ENCODE measurements around the gene TMEM62. TPM values are rescaled to one million over a fixed set of nuclear protein-coding genes. Genes with fewer than 3 reads are reported as not detected.

TMEM62 gene
- total and polyA plus RNA-seq, 9 of the 15 experiments (the other 6 are each of a cell fraction or from before 2014, with no cell fraction given) = 4.4 to 16.6 (median 11.1) TPM

DNA sequence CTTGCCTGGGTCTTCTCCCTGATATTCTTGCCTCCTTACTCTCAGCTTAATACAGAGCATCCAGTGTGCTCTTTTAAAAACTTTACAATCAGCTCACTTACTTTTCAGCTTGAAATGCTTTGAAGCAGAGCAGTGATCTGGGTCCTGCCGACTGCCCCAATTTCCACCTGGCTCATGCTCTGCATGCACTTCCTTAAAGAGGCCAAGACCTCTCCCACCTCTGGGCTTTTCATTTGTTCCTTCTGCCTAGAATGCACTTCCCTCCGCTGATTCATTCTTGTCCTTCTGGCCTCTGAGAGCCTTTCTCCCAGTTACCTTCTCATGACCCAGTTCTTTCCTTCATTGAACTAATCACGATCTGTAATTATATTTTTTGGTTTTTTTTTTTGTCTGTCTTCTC lies 49.9 kb downstream of the TMEM62 start:
- CTCF ChIA-PET (ENCODE audit: low intra/inter-chr PET ratio) = no interaction called here
- H3K27ac ChIP-seq (ENCODE audit: extremely low read depth, low read depth, low read length) = 0 out of 3 replicates have a peak overlapping the region, but pooled peaks have one; percentile 10
- H3K79me2 ChIP-seq (ENCODE audit: control insufficient read depth, insufficient read depth, low read length) = peaks cover 18% of the 10 kb centered on the region
- H3K9me3 ChIP-seq (replicated peaks; ENCODE audit: control insufficient read depth, insufficient read depth, low read depth, low read length) = no peaks in the 10 kb centered on the region
- H3K4me2 ChIP-seq (ENCODE audit: insufficient read depth, low read length) = no peak overlapping the region
- WGBS (ENCODE audit: insufficient coverage, low coverage, missing lambda C conversion rate) = 48% methylated on average over 3 of the region's 3 CpGs
- intact Hi-C loops (cut with micrococcal nuclease) (loop anchor here (10.0 kb wide), 1 partner anchor 78 kb away; the partner anchor contains the start of gene UBR1), in situ Hi-C loops (cut with MboI) (no loop called here)
- no peaks in the 10 kb centered on the region for H4K20me1 ChIP-seq (replicated peaks; ENCODE audit: control insufficient read depth, insufficient read depth, low read length)
- no peak overlapping the region for H2AFZ ChIP-seq (ENCODE audit: low read depth, low read length)
- H3K4me1 ChIP-seq (replicated peaks in 1 of 2; ENCODE audit: control insufficient read depth in 2 of 2, insufficient read depth in 2 of 2, low read length in 2 of 2) = peaks cover 12 to 15% of the 10 kb centered on the region in 2 experiments
- ATAC-seq (no peak), DNase-seq (ENCODE audit: extremely low read depth in 1 of 4, low spot score in 3 of 4) (peak in 1 of 4 experiments; percentile 16), FAIRE-seq (no peak)
- peaks cover 3% of the 10 kb centered on the region for H3K9me1 ChIP-seq (ENCODE audit: control insufficient read depth, insufficient read depth, low read length)
- BruUV-seq (replicated peaks) = no TSS peak
- TF ChIP-seq SPI1 (IDR thresholded peaks at IDR 0.05; ENCODE audit: borderline replicate concordance, low read depth, low read length) (peak; percentile 70; the same call in 1 of the 2 replicates), CBX8 (IDR thresholded peaks at IDR 0.05; ENCODE audit: borderline replicate concordance, extremely low read depth, low read depth, low read length, poor library complexity, severe bottlenecking) (no peak)
- POLR2A ChIA-PET = interaction anchor here (0.6 to 1.3 kb wide), 4 partner anchors 11 to 187 kb away, joined by 3 to 5 read pairs (median 4); partner anchors contain the start of gene TGM5
- H3K36me3 ChIP-seq (ENCODE audit: control insufficient read depth, insufficient read depth, low read length) = peaks cover 37% of the 10 kb centered on the region
- H3K27me3 ChIP-seq (ENCODE audit: control insufficient read depth in 2 of 2, insufficient read depth in 2 of 2, low read length in 2 of 2) = no peaks in the 10 kb centered on the region
- H3K9ac ChIP-seq (ENCODE audit: insufficient read depth in 1 of 2, low read depth in 2 of 2, low read length in 2 of 2) = no peak overlapping the region
- H3K4me3 ChIP-seq = no peak overlapping the region

DNA sequence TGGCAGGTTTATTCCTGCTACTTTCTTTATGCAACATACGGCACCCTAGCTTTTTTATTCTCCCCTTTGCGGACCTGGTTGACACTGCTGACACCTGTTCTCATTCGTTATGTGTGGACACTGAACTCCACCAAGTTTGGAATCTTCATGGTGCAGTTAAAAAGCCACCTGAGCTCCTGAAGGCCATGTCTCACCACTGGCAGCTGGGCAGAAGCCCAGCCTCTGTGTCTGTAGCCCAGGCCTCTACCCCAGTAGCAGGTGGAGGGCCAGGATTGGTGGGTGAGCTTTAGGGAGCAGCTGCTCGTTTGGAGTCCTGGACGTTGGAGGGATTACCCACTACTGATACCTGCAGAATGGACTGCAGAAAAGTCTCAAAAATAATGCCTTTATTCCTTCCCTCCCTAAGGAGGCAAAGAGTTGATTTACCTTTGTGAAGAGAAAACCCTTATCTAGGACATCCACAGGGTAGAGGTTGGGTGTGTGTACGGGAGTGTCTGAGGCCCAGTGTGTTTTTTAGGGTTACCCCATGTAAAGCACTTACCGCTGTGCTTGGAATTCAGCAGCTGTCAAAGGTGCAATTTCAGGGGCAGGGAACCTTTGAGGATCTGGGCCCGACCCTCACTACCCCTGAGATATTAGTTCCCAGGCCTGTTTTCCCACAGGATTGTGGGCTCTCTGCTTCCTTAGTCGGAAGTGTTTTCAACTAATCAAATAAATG lies 51.2 kb downstream of the TMEM62 start:
- peak overlapping the region; percentile 76 for H3K4me2 ChIP-seq (ENCODE audit: insufficient read depth, low read length)
- H3K4me1 ChIP-seq (replicated peaks in 1 of 2; ENCODE audit: control insufficient read depth in 2 of 2, insufficient read depth in 2 of 2, low read length in 2 of 2) = peaks cover 12 to 15% of the 10 kb centered on the region in 2 experiments
- FAIRE-seq (no peak), DNase-seq (ENCODE audit: extremely low read depth in 1 of 4, low spot score in 3 of 4) (peak in 2 of 4 experiments; percentile 37 to 43), ATAC-seq (0 out of 3 replicates have a peak, but pooled peaks have one; percentile 1)
- H4K20me1 ChIP-seq (replicated peaks; ENCODE audit: control insufficient read depth, insufficient read depth, low read length) = no peaks in the 10 kb centered on the region
- peak overlapping the region; percentile 88 for H2AFZ ChIP-seq (ENCODE audit: low read depth, low read length)
- H3K27ac ChIP-seq (ENCODE audit: extremely low read depth, low read depth, low read length) = peak overlapping the region; percentile 47; the same call in 2 of the 3 replicates
- peaks cover 3% of the 10 kb centered on the region for H3K9me1 ChIP-seq (ENCODE audit: control insufficient read depth, insufficient read depth, low read length)
- H3K27me3 ChIP-seq (ENCODE audit: control insufficient read depth in 2 of 2, insufficient read depth in 2 of 2, low read length in 2 of 2) = no peaks in the 10 kb centered on the region
- ChIA-PET CTCF (ENCODE audit: low intra/inter-chr PET ratio) (no interaction called here), POLR2A (interaction anchor here (0.5 to 2.3 kb wide), 5 partner anchors 8 to 562 kb away, joined by 3 to 6 read pairs (median 3); no protein-coding TSS in a partner anchor)
- WGBS (ENCODE audit: insufficient coverage, low coverage, missing lambda C conversion rate) = 36% methylated on average over 9 of the region's 9 CpGs
- in situ Hi-C loops (cut with MboI) (no loop called here), intact Hi-C loops (cut with micrococcal nuclease) (loop anchor here (5.0 to 10.0 kb wide), 2 partner anchors 80 to 482 kb away; partner anchors contain the start of gene UBR1)
- peak overlapping the region; percentile 30 to 75; a peak in 3 of 4 replicates for H3K9ac ChIP-seq (ENCODE audit: insufficient read depth in 1 of 2, low read depth in 2 of 2, low read length in 2 of 2)
- H3K4me3 ChIP-seq = no peak overlapping the region; the same call in 1 of the 2 replicates
- peaks cover 18% of the 10 kb centered on the region for H3K79me2 ChIP-seq (ENCODE audit: control insufficient read depth, insufficient read depth, low read length)
- no peaks in the 10 kb centered on the region for H3K9me3 ChIP-seq (replicated peaks; ENCODE audit: control insufficient read depth, insufficient read depth, low read depth, low read length)
- H3K36me3 ChIP-seq (ENCODE audit: control insufficient read depth, insufficient read depth, low read length) = peaks cover 35% of the 10 kb centered on the region
- BruUV-seq (replicated peaks) = no TSS peak
- TF ChIP-seq, protein P1, sequence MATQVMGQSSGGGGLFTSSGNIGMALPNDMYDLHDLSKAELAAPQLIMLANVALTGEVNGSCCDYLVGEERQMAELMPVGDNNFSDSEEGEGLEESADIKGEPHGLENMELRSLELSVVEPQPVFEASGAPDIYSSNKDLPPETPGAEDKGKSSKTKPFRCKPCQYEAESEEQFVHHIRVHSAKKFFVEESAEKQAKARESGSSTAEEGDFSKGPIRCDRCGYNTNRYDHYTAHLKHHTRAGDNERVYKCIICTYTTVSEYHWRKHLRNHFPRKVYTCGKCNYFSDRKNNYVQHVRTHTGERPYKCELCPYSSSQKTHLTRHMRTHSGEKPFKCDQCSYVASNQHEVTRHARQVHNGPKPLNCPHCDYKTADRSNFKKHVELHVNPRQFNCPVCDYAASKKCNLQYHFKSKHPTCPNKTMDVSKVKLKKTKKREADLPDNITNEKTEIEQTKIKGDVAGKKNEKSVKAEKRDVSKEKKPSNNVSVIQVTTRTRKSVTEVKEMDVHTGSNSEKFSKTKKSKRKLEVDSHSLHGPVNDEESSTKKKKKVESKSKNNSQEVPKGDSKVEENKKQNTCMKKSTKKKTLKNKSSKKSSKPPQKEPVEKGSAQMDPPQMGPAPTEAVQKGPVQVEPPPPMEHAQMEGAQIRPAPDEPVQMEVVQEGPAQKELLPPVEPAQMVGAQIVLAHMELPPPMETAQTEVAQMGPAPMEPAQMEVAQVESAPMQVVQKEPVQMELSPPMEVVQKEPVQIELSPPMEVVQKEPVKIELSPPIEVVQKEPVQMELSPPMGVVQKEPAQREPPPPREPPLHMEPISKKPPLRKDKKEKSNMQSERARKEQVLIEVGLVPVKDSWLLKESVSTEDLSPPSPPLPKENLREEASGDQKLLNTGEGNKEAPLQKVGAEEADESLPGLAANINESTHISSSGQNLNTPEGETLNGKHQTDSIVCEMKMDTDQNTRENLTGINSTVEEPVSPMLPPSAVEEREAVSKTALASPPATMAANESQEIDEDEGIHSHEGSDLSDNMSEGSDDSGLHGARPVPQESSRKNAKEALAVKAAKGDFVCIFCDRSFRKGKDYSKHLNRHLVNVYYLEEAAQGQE (IDR thresholded peaks at IDR 0.05; ENCODE audit: borderline replicate concordance) = no peak
- TF ChIP-seq, protein P1 (CRISPR knock-in tag; IDR thresholded peaks at IDR 0.05; ENCODE audit: low read depth) = no peak
- TF ChIP-seq CBFA2T3 (IDR thresholded peaks at IDR 0.05) (no peak), ZNF124 (CRISPR knock-in tag; IDR thresholded peaks at IDR 0.05) (no peak)

All from K562 (cell line).